ENCODE data around the gene STX11.

STX11 gene

DNA sequence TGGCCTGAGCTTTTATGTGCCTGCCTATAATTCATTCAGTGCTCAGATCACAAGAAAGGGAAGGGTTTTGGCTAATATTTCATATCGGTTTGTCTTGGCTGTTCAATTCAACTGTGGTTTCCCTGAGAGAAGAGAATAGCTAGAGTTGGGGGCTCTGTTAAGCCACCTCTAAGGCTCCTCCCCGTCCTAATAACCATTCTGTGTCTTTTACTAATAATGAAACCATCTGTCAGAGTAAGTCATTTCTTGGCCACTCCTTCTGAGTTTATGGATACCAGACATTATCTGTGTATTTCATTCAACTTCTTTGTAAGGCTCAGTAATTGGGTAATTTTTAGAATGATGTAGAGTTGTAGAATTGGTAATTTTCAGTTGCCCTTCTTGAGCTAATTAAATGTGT is 5.2 kb downstream of the STX11 start:
- TF ChIP-seq, protein P1, sequence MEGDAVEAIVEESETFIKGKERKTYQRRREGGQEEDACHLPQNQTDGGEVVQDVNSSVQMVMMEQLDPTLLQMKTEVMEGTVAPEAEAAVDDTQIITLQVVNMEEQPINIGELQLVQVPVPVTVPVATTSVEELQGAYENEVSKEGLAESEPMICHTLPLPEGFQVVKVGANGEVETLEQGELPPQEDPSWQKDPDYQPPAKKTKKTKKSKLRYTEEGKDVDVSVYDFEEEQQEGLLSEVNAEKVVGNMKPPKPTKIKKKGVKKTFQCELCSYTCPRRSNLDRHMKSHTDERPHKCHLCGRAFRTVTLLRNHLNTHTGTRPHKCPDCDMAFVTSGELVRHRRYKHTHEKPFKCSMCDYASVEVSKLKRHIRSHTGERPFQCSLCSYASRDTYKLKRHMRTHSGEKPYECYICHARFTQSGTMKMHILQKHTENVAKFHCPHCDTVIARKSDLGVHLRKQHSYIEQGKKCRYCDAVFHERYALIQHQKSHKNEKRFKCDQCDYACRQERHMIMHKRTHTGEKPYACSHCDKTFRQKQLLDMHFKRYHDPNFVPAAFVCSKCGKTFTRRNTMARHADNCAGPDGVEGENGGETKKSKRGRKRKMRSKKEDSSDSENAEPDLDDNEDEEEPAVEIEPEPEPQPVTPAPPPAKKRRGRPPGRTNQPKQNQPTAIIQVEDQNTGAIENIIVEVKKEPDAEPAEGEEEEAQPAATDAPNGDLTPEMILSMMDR (IDR thresholded peaks at IDR 0.05; ENCODE audit: control insufficient read depth, extremely low read depth, insufficient read depth) = no peak
- DNase-seq (ENCODE audit: low read depth) = no peak
- H3K4me3 ChIP-seq (ENCODE audit: low read depth, low read length) = no peak overlapping the region

DNA sequence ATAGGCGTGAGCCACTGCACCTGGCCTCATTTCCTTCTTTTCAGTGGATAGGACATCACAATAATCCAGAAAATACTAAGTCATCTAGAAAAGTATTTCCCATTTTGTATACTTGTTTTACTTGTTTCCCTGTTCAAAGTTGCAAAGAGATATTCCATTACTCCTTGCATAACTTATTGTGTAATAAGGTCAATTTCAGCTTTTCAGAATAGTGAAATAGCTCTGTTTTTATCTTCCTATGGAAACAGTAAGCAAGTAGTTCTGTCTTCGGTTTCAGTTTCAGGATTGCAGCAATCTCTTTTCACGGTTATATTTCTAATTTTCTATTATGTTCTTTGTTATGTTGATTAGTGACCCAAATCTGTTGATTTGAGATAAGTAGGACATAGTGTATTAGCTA is 6.0 kb downstream of the STX11 start:
- no peak for DNase-seq (ENCODE audit: low read depth)
- TF ChIP-seq, protein P1 (IDR thresholded peaks at IDR 0.05; ENCODE audit: control insufficient read depth, extremely low read depth, insufficient read depth) = no peak
- H3K4me3 ChIP-seq (ENCODE audit: low read depth, low read length) = no peak overlapping the region

DNA sequence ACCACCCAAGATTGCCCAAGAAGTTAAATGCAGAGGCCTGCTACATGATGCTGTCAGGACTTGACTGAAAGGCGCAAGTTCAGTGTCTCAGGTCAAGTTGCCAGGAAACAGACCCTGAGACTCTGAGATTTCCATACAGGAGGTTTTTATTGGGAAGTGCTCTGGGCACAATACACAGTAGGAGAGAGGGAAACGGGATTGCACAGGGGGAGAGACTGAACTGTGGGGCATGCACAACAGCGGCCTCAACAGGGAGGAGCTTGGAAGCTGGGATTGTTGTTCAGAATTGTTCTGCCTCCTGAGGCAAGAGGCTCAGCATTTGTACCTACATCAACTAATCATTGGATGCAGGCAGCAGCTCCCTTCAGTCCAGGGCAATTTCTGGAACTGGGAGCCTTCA is 6.7 kb downstream of the STX11 start:
- no peak overlapping the region for H3K4me3 ChIP-seq (ENCODE audit: low read depth, low read length)
- TF ChIP-seq, protein P1 (IDR thresholded peaks at IDR 0.05; ENCODE audit: control insufficient read depth, extremely low read depth, insufficient read depth) = no peak
- DNase-seq (ENCODE audit: low read depth) = no peak

DNA sequence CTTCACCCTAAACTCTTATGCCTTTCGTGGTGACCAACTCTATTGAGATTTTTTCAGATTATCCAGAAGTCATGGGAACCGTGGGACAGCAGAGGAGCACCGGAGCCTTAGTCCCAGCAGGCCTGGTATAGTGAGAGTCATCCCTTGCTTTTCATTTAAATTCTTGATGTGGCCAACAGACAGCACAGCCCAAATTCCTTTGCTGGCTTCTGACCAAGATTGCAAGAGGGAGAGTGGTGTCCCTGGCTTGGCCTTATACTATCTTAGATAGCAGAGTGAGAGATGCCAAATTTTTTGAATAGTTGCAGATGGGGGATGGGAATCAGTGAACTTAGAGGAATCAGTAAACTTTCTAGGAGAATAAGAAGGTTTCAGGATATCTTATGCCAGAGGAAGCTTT is 7.8 kb downstream of the STX11 start:
- no peak for DNase-seq (ENCODE audit: low read depth)
- TF ChIP-seq, protein P1 (IDR thresholded peaks at IDR 0.05; ENCODE audit: control insufficient read depth, extremely low read depth, insufficient read depth) = no peak
- H3K4me3 ChIP-seq (ENCODE audit: low read depth, low read length) = no peak overlapping the region

DNA sequence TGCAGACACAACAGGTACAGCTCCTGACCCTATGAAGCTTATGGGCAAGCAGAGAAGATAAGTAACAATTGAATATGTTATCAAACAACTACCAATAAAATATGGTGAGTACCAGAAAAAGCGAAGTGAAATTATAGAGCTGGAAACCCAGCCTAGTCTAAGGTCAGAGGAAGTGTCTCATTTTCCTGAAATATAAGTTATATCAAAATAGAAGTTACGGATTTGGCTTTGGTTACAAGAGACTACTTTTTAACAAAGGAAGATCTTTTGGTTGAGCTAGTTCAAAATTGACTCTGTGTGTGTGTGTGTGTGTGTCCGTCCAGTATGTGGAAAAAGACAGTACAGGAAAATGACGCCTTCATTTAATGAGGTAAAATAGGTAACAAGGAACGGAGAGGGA is 8.9 kb downstream of the STX11 start:
- no peak overlapping the region for H3K4me3 ChIP-seq (ENCODE audit: low read depth, low read length)
- DNase-seq (ENCODE audit: low read depth) = no peak
- TF ChIP-seq, protein P1 (IDR thresholded peaks at IDR 0.05; ENCODE audit: control insufficient read depth, extremely low read depth, insufficient read depth) = no peak

DNA sequence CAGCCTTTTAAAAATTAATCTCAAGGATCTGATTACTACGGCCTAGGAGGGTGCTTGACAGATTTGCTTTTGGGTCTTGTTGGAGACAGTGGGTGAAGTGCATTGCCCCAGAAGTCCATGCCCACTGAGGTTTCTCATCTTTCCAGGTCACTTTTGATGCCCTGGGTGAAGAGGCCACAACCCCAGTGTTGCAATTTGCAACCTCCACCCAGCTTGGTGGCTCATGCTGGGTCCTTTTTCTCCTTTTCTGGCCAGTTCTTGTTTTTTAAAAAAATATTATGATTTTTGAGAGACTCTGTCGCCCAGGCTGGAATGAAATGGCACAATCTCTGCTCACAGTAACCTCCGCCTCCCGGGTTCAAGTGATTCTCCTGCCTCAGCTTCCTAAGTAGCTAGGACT is 9.4 kb downstream of the STX11 start:
- H3K4me3 ChIP-seq (ENCODE audit: low read depth, low read length) = no peak overlapping the region
- TF ChIP-seq, protein P1 (IDR thresholded peaks at IDR 0.05; ENCODE audit: control insufficient read depth, extremely low read depth, insufficient read depth) = no peak
- no peak for DNase-seq (ENCODE audit: low read depth)

DNA sequence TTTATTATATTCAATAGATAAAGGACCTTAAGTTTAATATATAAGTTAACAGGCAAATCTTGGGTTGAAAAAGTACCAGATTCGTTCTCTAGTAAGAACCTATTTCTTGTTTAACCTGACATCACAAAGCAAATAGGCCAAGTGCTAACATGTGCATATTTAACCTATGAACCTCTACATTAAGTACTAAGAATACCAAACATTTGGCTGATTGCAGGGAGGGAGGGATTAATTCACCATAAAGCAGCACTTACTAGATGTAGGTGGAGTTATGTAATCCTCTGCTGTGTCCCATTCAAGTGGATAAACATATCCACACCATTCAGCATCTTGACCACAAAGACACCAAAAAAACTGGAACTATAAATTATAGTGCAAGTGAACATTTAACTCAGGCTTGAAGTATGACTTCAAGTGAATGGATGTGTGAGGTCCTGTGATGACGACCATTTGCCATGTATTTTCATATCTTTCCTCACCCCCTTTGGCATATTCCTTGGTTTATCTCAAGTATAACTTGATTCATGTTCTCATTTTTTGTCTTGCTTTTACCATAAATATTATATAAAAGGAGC is 10.2 kb downstream of the STX11 start:
- no peak for DNase-seq (ENCODE audit: low read depth)
- TF ChIP-seq, protein P1 (IDR thresholded peaks at IDR 0.05; ENCODE audit: control insufficient read depth, extremely low read depth, insufficient read depth) = no peak
- no peak overlapping the region for H3K4me3 ChIP-seq (ENCODE audit: low read depth, low read length)

Data from LNCaP clone FGC (cell line).